Large intestine (tissue), 3 donors: ENCODE data around the gene TEX264. TPM values are rescaled to one million over a fixed set of nuclear protein-coding genes. Genes with fewer than 3 reads are reported as not detected.

Source experiments
- DNase-seq, 2 donors: peaks; one replicate each; pipeline versions ENCODE4 v3.0.0 to v3.0.0-alpha.2; 2013
- H3K27ac ChIP-seq: one replicate; pipeline ENCODE4 v1.5.1; 2013; ENCODE audit warnings: low read length
- H3K27me3 ChIP-seq: 2 replicates; pipeline ENCODE4 v1.6.1; 2013; ENCODE audit warnings: low read length; ENCODE audit not compliant: control insufficient read depth, insufficient read depth
- H3K36me3 ChIP-seq: 2 replicates; pipeline ENCODE4 v1.6.1; 2013; ENCODE audit warnings: low read length; ENCODE audit not compliant: control insufficient read depth, insufficient read depth
- H3K4me1 ChIP-seq: one replicate; pipeline ENCODE4 v1.6.1; 2013; ENCODE audit warnings: low read length; ENCODE audit not compliant: control insufficient read depth, insufficient read depth
- H3K4me3 ChIP-seq: one replicate; pipeline ENCODE4 v1.5.1; 2013; ENCODE audit warnings: low read length
- H3K9me3 ChIP-seq: one replicate; pipeline ENCODE4 v1.6.1; 2013; ENCODE audit warnings: mild to moderate bottlenecking, low read depth, low read length, moderate library complexity; ENCODE audit not compliant: control insufficient read depth
- WGBS: methylation state at CpG from one replicate; pipeline ENCODE4 v1.1.5; 2013; ENCODE audit warnings: low lambda C conversion rate; ENCODE audit not compliant: insufficient coverage; 5-methylcytosine and 5-hydroxymethylcytosine counted together
- polyA plus RNA-seq: library from polyadenylated mRNA; unstranded; fragments of 120-200 nt; gene quantifications from one replicate; pipeline ENCODE4 v1.2.1, GENCODE V29; 2013

The TEX264 gene
- polyA plus RNA-seq, 1 donor = 42.0 TPM

GRCh38 chr3:51715231-51715976, 44.4 kb downstream of the TEX264 start:
- WGBS = no CpG with 5 or more reads among the region's 36 CpGs

GRCh38 chr3:51715977-51716294, 44.9 kb downstream of the TEX264 start:
- WGBS = no CpG with 5 or more reads among the region's 8 CpGs
- no peaks in the 10 kb centered on the region for H3K27me3 ChIP-seq

More at GRCh38 chr3:51715231-51715976, 44.4 kb downstream of the TEX264 start:
- no peaks in the 10 kb centered on the region for H3K36me3 ChIP-seq
- H3K4me3 ChIP-seq = no peak overlapping the region
- H3K27ac ChIP-seq = no peak overlapping the region
- H3K27me3 ChIP-seq = no peaks in the 10 kb centered on the region
- H3K9me3 ChIP-seq = peaks cover 3% of the 10 kb centered on the region
- DNase-seq = no peak
- no peaks in the 10 kb centered on the region for H3K4me1 ChIP-seq

GRCh38 chr3:51716805-51717204, 45.8 kb downstream of the TEX264 start:
- H3K36me3 ChIP-seq = no peaks in the 10 kb centered on the region

More at GRCh38 chr3:51715977-51716294, 44.9 kb downstream of the TEX264 start:
- Histone ChIP-seq H3K9me3 (peaks cover 3% of the 10 kb centered on the region), H3K27ac (no peak overlapping the region), H3K4me1 (no peaks in the 10 kb centered on the region), H3K36me3 (no peaks in the 10 kb centered on the region), H3K4me3 (no peak overlapping the region)
- DNase-seq = no peak

GRCh38 chr3:51717446-51717845, 46.4 kb downstream of the TEX264 start:
- Histone ChIP-seq H3K4me1 (no peaks in the 10 kb centered on the region), H3K4me3 (no peak overlapping the region), H3K36me3 (no peaks in the 10 kb centered on the region), H3K9me3 (peaks cover 3% of the 10 kb centered on the region), H3K27ac (no peak overlapping the region), H3K27me3 (no peaks in the 10 kb centered on the region)
- no CpG with 5 or more reads among the region's 10 CpGs for WGBS
- DNase-seq = no peak

More at GRCh38 chr3:51716805-51717204, 45.8 kb downstream of the TEX264 start:
- H3K9me3 ChIP-seq = peaks cover 3% of the 10 kb centered on the region
- WGBS = 80% methylated on average over 1 of the region's 5 CpGs
- no peaks in the 10 kb centered on the region for H3K27me3 ChIP-seq
- no peak for DNase-seq
- no peak overlapping the region for H3K4me3 ChIP-seq
- H3K4me1 ChIP-seq = no peaks in the 10 kb centered on the region
- no peak overlapping the region for H3K27ac ChIP-seq

GRCh38 chr3:51717947-51718346, 46.9 kb downstream of the TEX264 start:
- Histone ChIP-seq H3K9me3 (peaks cover 3% of the 10 kb centered on the region), H3K4me1 (no peaks in the 10 kb centered on the region), H3K4me3 (no peak overlapping the region), H3K27ac (no peak overlapping the region), H3K27me3 (no peaks in the 10 kb centered on the region), H3K36me3 (no peaks in the 10 kb centered on the region)
- 80% methylated on average over 1 of the region's 7 CpGs for WGBS
- DNase-seq = no peak

- DNase-seq = peak; percentile 37 to 46
- Histone ChIP-seq H3K9me3 (peaks cover 3% of the 10 kb centered on the region), H3K27ac (no peak overlapping the region), H3K27me3 (no peaks in the 10 kb centered on the region), H3K4me3 (no peak overlapping the region), H3K36me3 (no peaks in the 10 kb centered on the region), H3K4me1 (no peaks in the 10 kb centered on the region)
- WGBS = no CpG with 5 or more reads among the region's 16 CpGs
Observed at GRCh38 chr3:51718547-51719409, 47.7 kb downstream of the TEX264 start.

GRCh38 chr3:51719410-51720025, 48.5 kb downstream of the TEX264 start:
- H3K9me3 ChIP-seq = peaks cover 3% of the 10 kb centered on the region
- H3K27ac ChIP-seq = no peak overlapping the region
- H3K4me1 ChIP-seq = no peaks in the 10 kb centered on the region
- H3K27me3 ChIP-seq = no peaks in the 10 kb centered on the region
- no peaks in the 10 kb centered on the region for H3K36me3 ChIP-seq
- no peak for DNase-seq
- WGBS = 100% methylated on average over 2 of the region's 5 CpGs
- H3K4me3 ChIP-seq = no peak overlapping the region

- DNase-seq = no peak
- Histone ChIP-seq H3K4me3 (no peak overlapping the region), H3K27me3 (no peaks in the 10 kb centered on the region), H3K9me3 (peaks cover 3% of the 10 kb centered on the region), H3K4me1 (no peaks in the 10 kb centered on the region), H3K27ac (no peak overlapping the region), H3K36me3 (no peaks in the 10 kb centered on the region)
- no CpG with 5 or more reads among the region's 12 CpGs for WGBS
Observed at GRCh38 chr3:51720292-51721061, 49.4 kb downstream of the TEX264 start.

GRCh38 chr3:51721062-51721745, 50.2 kb downstream of the TEX264 start:
- H3K4me3 ChIP-seq = no peak overlapping the region
- 50% methylated on average over 2 of the region's 8 CpGs for WGBS
- H3K36me3 ChIP-seq = no peaks in the 10 kb centered on the region
- H3K9me3 ChIP-seq = no peaks in the 10 kb centered on the region
- no peaks in the 10 kb centered on the region for H3K27me3 ChIP-seq
- H3K27ac ChIP-seq = no peak overlapping the region
- no peaks in the 10 kb centered on the region for H3K4me1 ChIP-seq
- DNase-seq = no peak
